Hepatocyte (in vitro differentiated cells): ENCODE results near the gene NTHL1. TPM values are rescaled to one million over a fixed set of nuclear protein-coding genes. Genes with fewer than 3 reads are reported as not detected.

Experiments used
- DNase-seq: peaks from one replicate; pipeline ENCODE4 v3.0.0-alpha.2; 2016; ENCODE audit warnings: low spot score
- H2AFZ ChIP-seq: fragments of 200-600 bp; sonication (generic); 2 replicates; pipeline ENCODE4 v1.6.0; 2016; ENCODE audit warnings: antibody characterized with exemption, mild to moderate bottlenecking
- H3K27ac ChIP-seq: fragments of 200-600 bp; sonication (generic); 2 replicates; pipeline ENCODE4 v1.5.1; 2016; ENCODE audit warnings: mild to moderate bottlenecking
- H3K27me3 ChIP-seq: fragments of 200-600 bp; sonication (generic); 2 replicates; pipeline ENCODE4 v1.6.1; 2016
- H3K36me3 ChIP-seq: fragments of 200-600 bp; sonication (generic); replicated peaks from 2 replicates; pipeline ENCODE4 v1.5.1; 2016; ENCODE audit warnings: low read depth; ENCODE audit not compliant: insufficient read depth
- H3K4me1 ChIP-seq: fragments of 200-600 bp; sonication (generic); 2 replicates; pipeline ENCODE4 v1.5.1; 2016; ENCODE audit warnings: mild to moderate bottlenecking, moderate library complexity; ENCODE audit not compliant: insufficient read depth
- H3K4me2 ChIP-seq: fragments of 200-600 bp; sonication (generic); 2 replicates; pipeline ENCODE4 v1.6.0; 2016
- H3K4me3 ChIP-seq: fragments of 200-600 bp; sonication (generic); 2 replicates; pipeline ENCODE4 v1.5.1; 2016; ENCODE audit warnings: mild to moderate bottlenecking
- H3K79me2 ChIP-seq: fragments of 200-600 bp; sonication (generic); 2 replicates; pipeline ENCODE4 v1.6.0; 2017; ENCODE audit warnings: mild to moderate bottlenecking
- H3K9me2 ChIP-seq: fragments of 200-600 bp; sonication (generic); replicated peaks from 2 replicates; pipeline ENCODE4 v1.6.0; 2017; ENCODE audit warnings: mild to moderate bottlenecking; ENCODE audit not compliant: insufficient read depth
- H3K9me3 ChIP-seq: fragments of 200-600 bp; sonication (generic); 2 replicates; pipeline ENCODE4 v1.5.1; 2016; ENCODE audit warnings: low read depth, mild to moderate bottlenecking
- H4K20me1 ChIP-seq: fragments of 200-600 bp; sonication (generic); 2 replicates; pipeline ENCODE4 v1.6.0; 2016; ENCODE audit warnings: mild to moderate bottlenecking; ENCODE audit not compliant: insufficient read depth, poor library complexity, severe bottlenecking
- EZH2 ChIP-seq: fragments of 200-600 bp; sonication (generic); IDR thresholded peaks from 2 replicates; pipeline ENCODE4 v1.6.1; 2016; ENCODE audit warnings: antibody characterized with exemption, mild to moderate bottlenecking, borderline replicate concordance
- EZH2phosphoT487 ChIP-seq: fragments of 200-600 bp; sonication (generic); IDR thresholded peaks from one replicate; pipeline ENCODE4 v1.6.1; 2018; ENCODE audit warnings: antibody characterized with exemption, mild to moderate bottlenecking, low read depth, moderate library complexity; ENCODE audit not compliant: unreplicated experiment, severe bottlenecking
- WGBS: methylation state at CpG from one replicate; pipeline ENCODE4 v1.1.6; 2016; ENCODE audit warnings: low lambda C conversion rate; ENCODE audit errors: missing lambda C conversion rate; 5-methylcytosine and 5-hydroxymethylcytosine counted together
- polyA plus RNA-seq: library from polyadenylated mRNA; unstranded; fragments of >200 nt; fragmentation: Nextera tagmentation; extraction: Ambion mirVana; gene quantifications from 2 replicates; pipeline ENCODE4 v1.2.1, GENCODE V29; 2016
- total RNA-seq: library from RNA; depleted of rRNA; stranded (reverse); fragments of >200 nt; gene quantifications from 2 replicates; pipeline ENCODE4 v1.2.3, GENCODE V29; 2014
- TF ChIP-seq, protein P1 (sequence below): fragments of 200-600 bp; sonication (generic); IDR thresholded peaks from 2 replicates; pipeline ENCODE4 v1.5.1; 2016; ENCODE audit warnings: antibody characterized with exemption, mild to moderate bottlenecking; ENCODE audit not compliant: poor library complexity

Gene NTHL1
- total and polyA plus RNA-seq, 2 experiments from 2014 or later = 19.6 to 28.5 TPM

DNA sequence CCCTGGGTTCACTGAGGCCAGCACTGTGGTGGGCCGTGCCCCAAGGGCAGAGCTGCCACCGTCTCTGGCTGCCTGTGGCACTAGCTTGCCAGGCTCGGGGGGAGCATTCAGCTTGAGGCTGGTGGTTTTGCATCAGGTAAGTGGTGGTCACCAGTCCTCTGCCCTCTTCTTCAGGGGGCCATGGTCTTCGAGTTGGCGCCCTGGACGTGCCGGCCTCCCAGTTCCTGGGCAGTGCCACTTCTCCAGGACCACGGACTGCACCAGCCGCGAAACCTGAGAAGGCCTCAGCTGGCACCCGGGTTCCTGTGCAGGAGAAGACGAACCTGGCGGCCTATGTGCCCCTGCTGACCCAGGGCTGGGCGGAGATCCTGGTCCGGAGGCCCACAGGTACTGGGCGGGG lies 32.4 kb upstream of the NTHL1 start:
- H3K9me2 ChIP-seq = no peaks in the 10 kb centered on the region
- H3K27me3 ChIP-seq = no peaks in the 10 kb centered on the region
- TF ChIP-seq, protein P1, sequence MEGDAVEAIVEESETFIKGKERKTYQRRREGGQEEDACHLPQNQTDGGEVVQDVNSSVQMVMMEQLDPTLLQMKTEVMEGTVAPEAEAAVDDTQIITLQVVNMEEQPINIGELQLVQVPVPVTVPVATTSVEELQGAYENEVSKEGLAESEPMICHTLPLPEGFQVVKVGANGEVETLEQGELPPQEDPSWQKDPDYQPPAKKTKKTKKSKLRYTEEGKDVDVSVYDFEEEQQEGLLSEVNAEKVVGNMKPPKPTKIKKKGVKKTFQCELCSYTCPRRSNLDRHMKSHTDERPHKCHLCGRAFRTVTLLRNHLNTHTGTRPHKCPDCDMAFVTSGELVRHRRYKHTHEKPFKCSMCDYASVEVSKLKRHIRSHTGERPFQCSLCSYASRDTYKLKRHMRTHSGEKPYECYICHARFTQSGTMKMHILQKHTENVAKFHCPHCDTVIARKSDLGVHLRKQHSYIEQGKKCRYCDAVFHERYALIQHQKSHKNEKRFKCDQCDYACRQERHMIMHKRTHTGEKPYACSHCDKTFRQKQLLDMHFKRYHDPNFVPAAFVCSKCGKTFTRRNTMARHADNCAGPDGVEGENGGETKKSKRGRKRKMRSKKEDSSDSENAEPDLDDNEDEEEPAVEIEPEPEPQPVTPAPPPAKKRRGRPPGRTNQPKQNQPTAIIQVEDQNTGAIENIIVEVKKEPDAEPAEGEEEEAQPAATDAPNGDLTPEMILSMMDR = no peak
- TF ChIP-seq EZH2phosphoT487 (no peak), EZH2 (no peak)
- WGBS = 96% methylated on average over 16 of the region's 16 CpGs
- H3K4me3 ChIP-seq = no peak overlapping the region
- H3K4me1 ChIP-seq = no peaks in the 10 kb centered on the region
- H3K27ac ChIP-seq = no peak overlapping the region
- no peaks in the 10 kb centered on the region for H3K79me2 ChIP-seq
- H3K4me2 ChIP-seq = no peak overlapping the region
- H3K9me3 ChIP-seq = no peaks in the 10 kb centered on the region
- H3K36me3 ChIP-seq = no peaks in the 10 kb centered on the region
- H4K20me1 ChIP-seq = no peaks in the 10 kb centered on the region
- no peak overlapping the region for H2AFZ ChIP-seq
- DNase-seq = no peak

DNA sequence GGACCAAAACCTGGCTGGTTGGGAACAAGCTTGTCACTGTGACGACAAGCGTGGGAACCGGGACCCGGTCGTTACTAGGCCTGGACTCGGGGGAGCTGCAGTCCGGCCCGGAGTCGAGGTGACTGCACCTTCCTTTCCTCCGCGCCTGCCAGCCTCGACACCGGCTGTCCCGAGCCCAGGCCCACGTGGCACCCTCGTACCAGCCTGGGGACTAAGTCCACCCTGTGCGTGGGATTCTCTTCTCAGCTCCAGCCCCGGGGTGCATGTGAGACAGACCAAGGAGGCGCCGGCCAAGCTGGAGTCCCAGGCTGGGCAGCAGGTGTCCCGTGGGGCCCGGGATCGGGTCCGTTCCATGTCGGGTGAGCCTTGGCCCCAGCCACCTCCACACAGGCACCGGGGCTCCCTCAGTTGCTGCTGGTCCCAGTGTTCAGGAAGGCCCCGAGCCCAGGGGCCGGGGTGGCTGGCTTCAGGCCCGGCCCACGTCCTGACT lies 31.7 kb upstream of the NTHL1 start:
- Histone ChIP-seq H3K36me3 (no peaks in the 10 kb centered on the region), H3K27ac (no peak overlapping the region)
- 95% methylated on average over 24 of the region's 30 CpGs for WGBS

DNA sequence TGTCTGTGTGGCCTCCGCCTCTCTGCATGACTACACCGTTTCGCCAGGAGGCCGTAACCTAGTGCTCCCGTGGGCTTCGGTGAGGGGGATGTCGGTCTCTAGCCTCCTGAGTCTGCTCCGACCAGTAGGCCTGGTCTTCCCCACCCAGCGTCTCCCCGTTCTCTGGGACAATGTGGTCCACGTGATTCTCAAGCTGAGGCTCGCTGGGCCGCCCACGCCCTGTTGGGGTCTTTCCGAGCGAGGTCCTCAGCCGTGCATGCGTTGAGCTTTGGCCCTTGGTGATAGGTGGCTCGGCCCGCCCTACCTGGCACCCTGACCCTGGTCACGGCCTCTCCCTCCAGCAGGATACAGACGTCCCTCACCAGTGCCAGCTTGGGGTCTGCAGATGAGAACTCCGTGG lies 31.1 kb upstream of the NTHL1 start:
- WGBS = 97% methylated on average over 23 of the region's 23 CpGs
- no peaks in the 10 kb centered on the region for H3K27me3 ChIP-seq
- H4K20me1 ChIP-seq = no peaks in the 10 kb centered on the region
- no peak for TF ChIP-seq EZH2phosphoT487
- TF ChIP-seq EZH2 = no peak
- TF ChIP-seq, protein P1 = no peak
- H3K4me3 ChIP-seq = no peak overlapping the region
- no peaks in the 10 kb centered on the region for H3K9me2 ChIP-seq
- H3K36me3 ChIP-seq = no peaks in the 10 kb centered on the region
- H3K79me2 ChIP-seq = no peaks in the 10 kb centered on the region
- no peak overlapping the region for H3K4me2 ChIP-seq
- H3K27ac ChIP-seq = no peak overlapping the region
- no peak overlapping the region for H2AFZ ChIP-seq
- H3K4me1 ChIP-seq = no peaks in the 10 kb centered on the region
- no peaks in the 10 kb centered on the region for H3K9me3 ChIP-seq
- no peak for DNase-seq

More for the DNA sequence above, 31.7 kb upstream of the NTHL1 start:
- Histone ChIP-seq H3K9me3 (no peaks in the 10 kb centered on the region), H4K20me1 (no peaks in the 10 kb centered on the region), H3K4me2 (no peak overlapping the region), H3K4me1 (no peaks in the 10 kb centered on the region), H3K27me3 (no peaks in the 10 kb centered on the region), H3K9me2 (no peaks in the 10 kb centered on the region), H3K79me2 (no peaks in the 10 kb centered on the region), H3K4me3 (no peak overlapping the region), H2AFZ (no peak overlapping the region)
- TF ChIP-seq EZH2 (no peak), EZH2phosphoT487 (no peak)
- TF ChIP-seq, protein P1 = no peak
- no peak for DNase-seq

DNA sequence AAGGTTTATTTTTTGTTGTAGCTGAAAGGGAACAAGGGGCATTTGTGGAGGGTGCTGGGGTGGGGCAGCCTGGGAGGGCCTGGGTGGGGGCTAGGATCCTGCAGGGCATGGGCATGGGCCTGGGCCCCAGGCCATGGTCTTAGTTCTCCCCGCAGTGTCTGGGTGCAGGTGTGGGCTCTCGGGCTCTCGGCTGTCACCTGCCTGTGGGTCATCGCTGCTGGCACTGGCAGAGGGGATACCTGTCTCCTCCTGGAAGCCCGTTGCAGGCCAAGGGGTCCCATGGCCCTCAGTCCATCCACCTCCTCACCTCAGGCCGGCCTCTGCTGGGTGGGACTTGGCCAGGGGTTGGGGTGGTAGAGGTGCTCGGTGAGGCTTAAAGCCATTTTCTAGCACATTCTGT lies 30.5 kb upstream of the NTHL1 start:
- Histone ChIP-seq H3K36me3 (no peaks in the 10 kb centered on the region), H3K9me3 (no peaks in the 10 kb centered on the region), H2AFZ (no peak overlapping the region), H3K4me1 (no peaks in the 10 kb centered on the region), H3K79me2 (no peaks in the 10 kb centered on the region), H3K27me3 (no peaks in the 10 kb centered on the region), H3K9me2 (no peaks in the 10 kb centered on the region), H3K4me2 (no peak overlapping the region), H4K20me1 (no peaks in the 10 kb centered on the region), H3K4me3 (no peak overlapping the region), H3K27ac (no peak overlapping the region)
- WGBS = 94% methylated on average over 6 of the region's 7 CpGs
- DNase-seq = no peak
- TF ChIP-seq EZH2 = no peak
- TF ChIP-seq EZH2phosphoT487 = no peak
- TF ChIP-seq, protein P1 = no peak
